Right atrium auricular region (tissue), 2 donors: ENCODE data around the gene CADM2. TPM values are rescaled to one million over a fixed set of nuclear protein-coding genes. Genes with fewer than 3 reads are reported as not detected.

Experiments
- DNase-seq: peaks from one replicate; pipeline ENCODE4 v3.0.0-alpha.2; 2019; ENCODE audit warnings: low spot score
- H3K27ac ChIP-seq, 2 donors: fragments of 200-600 bp; sonication (generic); 1 replicate in 1 of 2; 2 replicates in 1 of 2; pipeline ENCODE4 v1.5.1; 2016 to 2019
- H3K27me3 ChIP-seq, 2 donors: fragments of 200-600 bp; sonication (generic); one replicate each; pipeline versions ENCODE4 v1.5.1 to v1.6.0; 2017 to 2019
- H3K36me3 ChIP-seq: fragments of 200-600 bp; sonication (generic); one replicate; pipeline ENCODE4 v1.5.1; 2016
- H3K4me1 ChIP-seq, 2 donors: fragments of 200-600 bp; sonication (generic); one replicate each; pipeline versions ENCODE4 v1.5.1 to v1.6.0; 2017 to 2019
- H3K4me3 ChIP-seq, 2 donors: fragments of 200-600 bp; sonication (generic); 1 replicate in 1 of 2; 2 replicates in 1 of 2; pipeline ENCODE4 v1.5.1; 2017 to 2019; ENCODE audit warnings: mild to moderate bottlenecking in 1 of 2, moderate library complexity in 1 of 2
- H3K9me3 ChIP-seq, 2 donors: fragments of 200-600 bp; sonication (generic); one replicate each; pipeline ENCODE4 v1.5.1; 2019
- CTCF ChIP-seq, 2 donors: fragments of 200-600 bp; sonication (generic); IDR thresholded peaks; one replicate each; pipeline ENCODE4 v1.5.1; 2019; ENCODE audit warnings: antibody characterized with exemption in 2 of 2
- total RNA-seq, 2 donors: library from RNA; depleted of rRNA; stranded (reverse); fragments of >200 nt; gene quantifications; one replicate each; pipeline ENCODE4 v1.1.0, GENCODE V29; 2016

The CADM2 gene
- total RNA-seq, 2 donors from 2014 or later, result 6.5 to 9.5 TPM

- peaks cover 0 to 8% of the 10 kb centered on the region in 2 donors for H3K9me3 ChIP-seq
- no peaks in the 10 kb centered on the region for H3K27me3 ChIP-seq
- no peak for DNase-seq
- H3K27ac ChIP-seq, result no peak overlapping the region
- no peak for TF ChIP-seq CTCF (IDR thresholded peaks at IDR 0.05)
- H3K36me3 ChIP-seq, result no peaks in the 10 kb centered on the region
- H3K4me3 ChIP-seq, result no peak overlapping the region
- no peaks in the 10 kb centered on the region for H3K4me1 ChIP-seq
These were observed 1092.3 kb downstream of the CADM2 start for GRCh38 chr3:86051058-86051457.

- no peak overlapping the region for H3K4me3 ChIP-seq
- no peak for TF ChIP-seq CTCF (IDR thresholded peaks at IDR 0.05)
- no peak for DNase-seq
- no peaks in the 10 kb centered on the region for H3K4me1 ChIP-seq
- no peak overlapping the region for H3K27ac ChIP-seq
- peaks cover 0 to under 1% of the 10 kb centered on the region in 2 donors for H3K9me3 ChIP-seq
- no peaks in the 10 kb centered on the region for H3K27me3 ChIP-seq
- no peaks in the 10 kb centered on the region for H3K36me3 ChIP-seq
These were observed 1097.2 kb downstream of the CADM2 start for GRCh38 chr3:86056032-86056431.

GRCh38 chr3:86056962-86057361 is 1098.2 kb downstream of the CADM2 start:
- DNase-seq, result no peak

GRCh38 chr3:86073799-86074198 is 1115.0 kb downstream of the CADM2 start:
- Histone ChIP-seq H3K4me1 (no peaks in the 10 kb centered on the region), H3K36me3 (no peaks in the 10 kb centered on the region), H3K27ac (no peak overlapping the region), H3K4me3 (no peak overlapping the region), H3K27me3 (no peaks in the 10 kb centered on the region), H3K9me3 (no peaks in the 10 kb centered on the region)
- TF ChIP-seq CTCF (IDR thresholded peaks at IDR 0.05), result no peak
- no peak for DNase-seq

More at GRCh38 chr3:86056962-86057361, 1098.2 kb downstream of the CADM2 start:
- no peaks in the 10 kb centered on the region for H3K36me3 ChIP-seq
- H3K4me1 ChIP-seq, result no peaks in the 10 kb centered on the region
- H3K4me3 ChIP-seq, result no peak overlapping the region
- no peak overlapping the region for H3K27ac ChIP-seq
- H3K27me3 ChIP-seq, result no peaks in the 10 kb centered on the region
- H3K9me3 ChIP-seq, result no peaks in the 10 kb centered on the region
- no peak for TF ChIP-seq CTCF (IDR thresholded peaks at IDR 0.05)

GRCh38 chr3:86087160-86087871 is 1128.5 kb downstream of the CADM2 start:
- Histone ChIP-seq H3K9me3 (no peaks in the 10 kb centered on the region), H3K4me3 (no peak overlapping the region), H3K36me3 (no peaks in the 10 kb centered on the region), H3K4me1 (no peaks in the 10 kb centered on the region), H3K27ac (no peak overlapping the region), H3K27me3 (no peaks in the 10 kb centered on the region)
- TF ChIP-seq CTCF (IDR thresholded peaks at IDR 0.05), result no peak
- DNase-seq, result no peak

GRCh38 chr3:86104154-86104553 is 1145.4 kb downstream of the CADM2 start:
- H3K27me3 ChIP-seq, result no peaks in the 10 kb centered on the region
- no peaks in the 10 kb centered on the region for H3K36me3 ChIP-seq
- DNase-seq, result no peak
- no peak overlapping the region for H3K27ac ChIP-seq
- peaks cover 0 to 7% of the 10 kb centered on the region in 2 donors for H3K9me3 ChIP-seq
- TF ChIP-seq CTCF (IDR thresholded peaks at IDR 0.05), result no peak
- no peaks in the 10 kb centered on the region for H3K4me1 ChIP-seq
- H3K4me3 ChIP-seq, result no peak overlapping the region
